ENCODE data around the gene TOMM40. TPM values are rescaled to one million over a fixed set of nuclear protein-coding genes. Genes with fewer than 3 reads are reported as not detected.
"Not testable (repeated sequence)": the region's sequence is repeated elsewhere in the genome, so short reads cannot be mapped to it uniquely, and the experiment has no call there.

Gene TOMM40
- total and polyA plus RNA-seq, 2 experiments from 2014 or later, result 67.9 to 83.1 TPM

DNA sequence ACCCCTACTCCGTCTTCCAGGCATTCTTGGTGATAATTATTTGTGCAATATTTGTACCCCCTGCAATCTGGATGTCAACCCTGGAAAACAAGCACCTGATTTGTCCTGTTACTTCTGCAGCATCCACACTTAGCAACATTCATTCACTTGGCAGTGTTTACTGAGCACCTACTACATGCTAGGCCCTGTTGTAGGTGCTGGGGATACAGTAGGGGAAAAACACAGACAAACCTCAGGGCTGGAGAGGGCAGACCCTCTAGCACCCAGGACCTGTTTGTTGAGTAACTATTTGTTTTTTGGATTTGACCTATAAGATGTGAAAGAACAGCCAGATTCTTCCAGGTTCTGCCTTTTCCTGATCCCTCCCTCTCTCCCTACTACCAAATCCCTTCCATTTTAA lies 35.4 kb upstream of the TOMM40 start:
- no peak overlapping the region for H3K27ac ChIP-seq
- 96% methylated on average over 1 of the region's 1 CpG for WGBS (ENCODE audit: low lambda C conversion rate, missing lambda C conversion rate)
- no peaks in the 10 kb centered on the region for H3K9me2 ChIP-seq (replicated peaks; ENCODE audit: insufficient read depth)
- no peak overlapping the region for H3K4me3 ChIP-seq
- H3K4me1 ChIP-seq (ENCODE audit: insufficient read depth), result peaks cover 7% of the 10 kb centered on the region
- H2AFZ ChIP-seq, result no peak overlapping the region
- TF ChIP-seq EZH2phosphoT487 (IDR thresholded peaks at IDR 0.05; ENCODE audit: low read depth, severe bottlenecking, unreplicated experiment), result no peak
- TF ChIP-seq, protein P1, sequence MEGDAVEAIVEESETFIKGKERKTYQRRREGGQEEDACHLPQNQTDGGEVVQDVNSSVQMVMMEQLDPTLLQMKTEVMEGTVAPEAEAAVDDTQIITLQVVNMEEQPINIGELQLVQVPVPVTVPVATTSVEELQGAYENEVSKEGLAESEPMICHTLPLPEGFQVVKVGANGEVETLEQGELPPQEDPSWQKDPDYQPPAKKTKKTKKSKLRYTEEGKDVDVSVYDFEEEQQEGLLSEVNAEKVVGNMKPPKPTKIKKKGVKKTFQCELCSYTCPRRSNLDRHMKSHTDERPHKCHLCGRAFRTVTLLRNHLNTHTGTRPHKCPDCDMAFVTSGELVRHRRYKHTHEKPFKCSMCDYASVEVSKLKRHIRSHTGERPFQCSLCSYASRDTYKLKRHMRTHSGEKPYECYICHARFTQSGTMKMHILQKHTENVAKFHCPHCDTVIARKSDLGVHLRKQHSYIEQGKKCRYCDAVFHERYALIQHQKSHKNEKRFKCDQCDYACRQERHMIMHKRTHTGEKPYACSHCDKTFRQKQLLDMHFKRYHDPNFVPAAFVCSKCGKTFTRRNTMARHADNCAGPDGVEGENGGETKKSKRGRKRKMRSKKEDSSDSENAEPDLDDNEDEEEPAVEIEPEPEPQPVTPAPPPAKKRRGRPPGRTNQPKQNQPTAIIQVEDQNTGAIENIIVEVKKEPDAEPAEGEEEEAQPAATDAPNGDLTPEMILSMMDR (IDR thresholded peaks at IDR 0.05; ENCODE audit: poor library complexity), result no peak
- no peak for TF ChIP-seq EZH2 (IDR thresholded peaks at IDR 0.05; ENCODE audit: borderline replicate concordance)
- H4K20me1 ChIP-seq (ENCODE audit: insufficient read depth, poor library complexity, severe bottlenecking), result peaks cover 88% of the 10 kb centered on the region
- no peak for DNase-seq (ENCODE audit: low spot score)
- no peaks in the 10 kb centered on the region for H3K27me3 ChIP-seq
- peaks cover 96% of the 10 kb centered on the region for H3K79me2 ChIP-seq
- H3K4me2 ChIP-seq, result no peak overlapping the region
- no peaks in the 10 kb centered on the region for H3K36me3 ChIP-seq (replicated peaks; ENCODE audit: insufficient read depth, low read depth)
- no peaks in the 10 kb centered on the region for H3K9me3 ChIP-seq (ENCODE audit: low read depth)

DNA sequence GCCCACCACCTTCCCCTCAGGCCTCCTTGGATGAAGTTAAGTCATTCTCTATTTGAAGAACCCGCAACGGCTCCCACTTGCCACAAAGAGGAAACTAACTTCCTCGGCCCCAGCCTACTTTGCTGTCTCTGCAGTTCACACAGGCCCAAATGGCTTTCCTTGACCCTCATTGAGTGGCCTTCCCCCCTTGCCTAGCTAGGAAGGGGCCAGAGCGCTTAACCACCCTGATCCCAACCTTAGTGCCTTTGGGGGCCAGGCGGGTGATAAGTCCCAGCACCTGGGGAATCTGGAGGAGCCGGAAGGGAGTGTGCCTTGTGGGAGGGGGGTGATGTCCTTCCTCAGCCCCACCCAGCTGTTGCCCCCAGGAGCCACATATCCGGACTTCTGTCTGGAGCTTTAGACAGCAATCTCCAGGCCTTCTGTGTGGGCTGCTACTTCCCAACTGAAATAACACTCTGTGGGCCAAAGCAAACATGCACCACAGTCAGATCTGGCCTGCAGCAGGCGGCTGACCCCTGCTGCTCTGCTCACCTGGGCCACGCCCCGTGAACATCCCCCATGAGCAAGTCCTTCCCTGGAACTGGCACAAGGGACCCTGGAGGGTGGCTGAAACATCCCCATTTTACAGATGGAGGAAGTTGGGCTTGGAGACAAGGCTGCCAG lies 34.5 kb upstream of the TOMM40 start:
- Histone ChIP-seq H3K9me2 (replicated peaks; ENCODE audit: insufficient read depth) (no peaks in the 10 kb centered on the region), H3K79me2 (peaks cover 95% of the 10 kb centered on the region), H3K27me3 (no peaks in the 10 kb centered on the region), H3K27ac (peak overlapping the region; percentile 34), H3K4me3 (no peak overlapping the region), H3K4me2 (no peak overlapping the region), H3K9me3 (ENCODE audit: low read depth) (no peaks in the 10 kb centered on the region), H3K4me1 (ENCODE audit: insufficient read depth) (peaks cover 5% of the 10 kb centered on the region), H4K20me1 (ENCODE audit: insufficient read depth, poor library complexity, severe bottlenecking) (peaks cover 80% of the 10 kb centered on the region), H3K36me3 (replicated peaks; ENCODE audit: insufficient read depth, low read depth) (no peaks in the 10 kb centered on the region), H2AFZ (no peak overlapping the region)
- WGBS (ENCODE audit: low lambda C conversion rate, missing lambda C conversion rate), result 76% methylated on average over 10 of the region's 10 CpGs
- no peak for TF ChIP-seq EZH2phosphoT487 (IDR thresholded peaks at IDR 0.05; ENCODE audit: low read depth, severe bottlenecking, unreplicated experiment)
- no peak for TF ChIP-seq EZH2 (IDR thresholded peaks at IDR 0.05; ENCODE audit: borderline replicate concordance)
- DNase-seq (ENCODE audit: low spot score), result no peak

DNA sequence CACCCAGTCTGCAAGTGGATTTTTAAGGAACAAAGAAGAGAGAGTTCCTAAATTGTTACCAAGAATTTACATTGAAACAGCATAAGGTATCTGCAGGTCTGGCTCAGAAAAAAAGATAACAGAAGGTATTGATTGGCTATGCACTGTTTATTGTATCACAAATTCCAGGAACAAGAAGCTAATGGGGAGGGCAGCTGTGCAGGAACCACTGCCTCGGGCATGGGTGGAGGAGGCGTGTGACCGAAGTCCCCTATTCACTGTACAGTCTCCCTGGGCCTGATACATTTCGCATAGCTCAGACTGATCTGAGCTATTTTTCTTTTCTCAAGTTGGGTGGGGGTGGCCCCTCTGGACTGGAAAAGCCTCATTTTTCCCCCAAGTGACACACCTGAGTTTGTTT lies 33.2 kb upstream of the TOMM40 start:
- no peaks in the 10 kb centered on the region for H3K27me3 ChIP-seq
- no peak overlapping the region for H3K4me3 ChIP-seq
- 71% methylated on average over 4 of the region's 4 CpGs for WGBS (ENCODE audit: low lambda C conversion rate, missing lambda C conversion rate)
- H3K27ac ChIP-seq, result no peak overlapping the region
- peaks cover 5% of the 10 kb centered on the region for H3K4me1 ChIP-seq (ENCODE audit: insufficient read depth)
- H3K36me3 ChIP-seq (replicated peaks; ENCODE audit: insufficient read depth, low read depth), result no peaks in the 10 kb centered on the region
- no peak for DNase-seq (ENCODE audit: low spot score)
- no peak overlapping the region for H3K4me2 ChIP-seq
- no peaks in the 10 kb centered on the region for H3K9me2 ChIP-seq (replicated peaks; ENCODE audit: insufficient read depth)
- H3K79me2 ChIP-seq, result peaks cover 91% of the 10 kb centered on the region
- no peaks in the 10 kb centered on the region for H3K9me3 ChIP-seq (ENCODE audit: low read depth)
- H2AFZ ChIP-seq, result no peak overlapping the region
- peaks cover 71% of the 10 kb centered on the region for H4K20me1 ChIP-seq (ENCODE audit: insufficient read depth, poor library complexity, severe bottlenecking)
- TF ChIP-seq EZH2phosphoT487 (IDR thresholded peaks at IDR 0.05; ENCODE audit: low read depth, severe bottlenecking, unreplicated experiment) (no peak), EZH2 (IDR thresholded peaks at IDR 0.05; ENCODE audit: borderline replicate concordance) (no peak)
- TF ChIP-seq, protein P1 (IDR thresholded peaks at IDR 0.05; ENCODE audit: poor library complexity), result no peak

DNA sequence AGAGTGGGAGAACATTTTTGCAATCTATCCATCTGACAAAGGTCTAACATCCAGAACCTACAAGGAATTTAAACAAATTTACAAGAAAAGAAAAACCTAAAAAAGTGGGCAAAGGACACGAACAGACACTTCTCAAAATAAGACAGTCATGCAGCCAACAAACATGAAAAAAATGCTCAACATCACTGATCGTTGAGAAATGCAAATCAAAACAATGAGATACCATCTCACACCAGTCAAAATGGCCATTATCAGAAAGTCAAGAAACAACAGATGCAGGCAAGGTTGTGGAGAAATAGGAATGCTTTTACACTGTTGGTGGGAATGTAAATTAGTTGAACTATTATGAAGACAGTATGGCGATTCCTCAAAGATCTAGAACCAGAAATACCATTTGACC lies 29.5 kb upstream of the TOMM40 start:
- not testable (repeated sequence) for H3K4me3 ChIP-seq; H3K27ac ChIP-seq; H3K4me1 ChIP-seq (ENCODE audit: insufficient read depth); H3K9me3 ChIP-seq (ENCODE audit: low read depth); H3K27me3 ChIP-seq; H3K4me2 ChIP-seq; H2AFZ ChIP-seq; H3K9me2 ChIP-seq (replicated peaks; ENCODE audit: insufficient read depth); DNase-seq (ENCODE audit: low spot score); H3K36me3 ChIP-seq (replicated peaks; ENCODE audit: insufficient read depth, low read depth)
- 87% methylated on average over 3 of the region's 3 CpGs for WGBS (ENCODE audit: low lambda C conversion rate, missing lambda C conversion rate)
- Histone ChIP-seq H4K20me1 (ENCODE audit: insufficient read depth, poor library complexity, severe bottlenecking) (peaks cover 46% of the 10 kb centered on the region), H3K79me2 (peaks cover 91% of the 10 kb centered on the region)

Data from hepatocyte (in vitro differentiated cells).